GM18520 (cell line): ENCODE results near the gene RHOBTB1.
A peak's percentile ranks its signal among the peaks of the same experiment; 100 is the strongest.

Source experiments
- ATAC-seq: cut with Tn5 transposase; IDR thresholded peaks from one replicate; pipeline ENCODE4 v1.9.1; 2021; ENCODE audit not compliant: unreplicated experiment

The RHOBTB1 gene

GRCh38 chr10:60965696-60966095, 21.7 kb upstream of the RHOBTB1 start:
- no peak for ATAC-seq

- ATAC-seq, result no peak
Measured at GRCh38 chr10:60964257-60965235, 20.6 kb upstream of the RHOBTB1 start.

GRCh38 chr10:60963441-60964256, 19.7 kb upstream of the RHOBTB1 start:
- no peak for ATAC-seq

GRCh38 chr10:60962946-60963345, 19.0 kb upstream of the RHOBTB1 start:
- ATAC-seq, result no peak

- no peak for ATAC-seq
Measured at GRCh38 chr10:60960913-60961312, 16.9 kb upstream of the RHOBTB1 start.

GRCh38 chr10:60960031-60960430, 16.0 kb upstream of the RHOBTB1 start:
- no peak for ATAC-seq

GRCh38 chr10:60958892-60959601, 15.1 kb upstream of the RHOBTB1 start:
- ATAC-seq, result no peak

- ATAC-seq, result no peak
Measured at GRCh38 chr10:60957667-60958221, 13.8 kb upstream of the RHOBTB1 start.

GRCh38 chr10:60955957-60956425, 12.0 kb upstream of the RHOBTB1 start:
- no peak for ATAC-seq

GRCh38 chr10:60955316-60955715, 11.3 kb upstream of the RHOBTB1 start:
- no peak for ATAC-seq

- ATAC-seq, result no peak
Measured at GRCh38 chr10:60954035-60954434, 10.1 kb upstream of the RHOBTB1 start.

- ATAC-seq, result no peak
Measured at GRCh38 chr10:60953420-60953819, 9.4 kb upstream of the RHOBTB1 start.

- no peak for ATAC-seq
Measured at GRCh38 chr10:60952846-60953220, 8.8 kb upstream of the RHOBTB1 start.

- no peak for ATAC-seq
Measured at GRCh38 chr10:60952067-60952845, 8.3 kb upstream of the RHOBTB1 start.

GRCh38 chr10:60951272-60951724, 7.3 kb upstream of the RHOBTB1 start:
- no peak for ATAC-seq

GRCh38 chr10:60950300-60950699, 6.3 kb upstream of the RHOBTB1 start:
- no peak for ATAC-seq

GRCh38 chr10:60948851-60949250, 4.9 kb upstream of the RHOBTB1 start:
- no peak for ATAC-seq

- ATAC-seq, result no peak
Measured at GRCh38 chr10:60944910-60945297, 919 bp upstream of the RHOBTB1 start.

- ATAC-seq, result peak; percentile 21
Measured at GRCh38 chr10:60943316-60944057, 498 bp downstream of the RHOBTB1 start.
